ENCODE measurements around the gene FMO2.

FMO2 gene

DNA sequence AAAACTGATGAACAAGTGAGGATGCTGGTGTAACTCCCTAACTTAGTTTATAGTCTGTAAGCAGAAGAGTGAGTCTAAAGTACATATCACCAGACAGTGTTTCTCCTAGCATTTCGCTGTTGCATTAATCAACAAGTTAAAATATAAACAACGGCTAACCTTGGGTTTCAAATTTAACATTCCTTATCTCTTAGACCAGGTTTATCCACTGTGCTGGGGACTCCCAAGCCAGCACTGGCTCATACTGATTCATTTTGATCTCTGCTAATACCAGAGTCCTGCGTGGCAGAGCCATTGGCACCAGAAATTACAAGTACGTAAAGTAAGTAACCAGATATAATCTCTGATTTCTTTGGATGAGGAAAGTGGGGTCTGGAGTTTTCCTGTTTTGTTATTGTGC, 63.2 kb downstream of the FMO2 start, which contains the start of gene FMO1:
Gene FMO1 (plus strand): TSS at position 193 of the 400 bp plus-strand sequence. CDS start 9,594 bp downstream, outside the sequence.
- DNase-seq (no peak), ATAC-seq (replicated peaks) (no peak)
- no peaks in the 10 kb centered on the region for H3K9me3 Mint-ChIP-seq
- H3K4me3 Mint-ChIP-seq, result no peak within 1 kb of the TSS
- peaks cover 47 to 52% of the 10 kb centered on the region in 2 donors for H3K27me3 Mint-ChIP-seq
- H3K4me1 Mint-ChIP-seq (ENCODE audit: low read depth in 2 of 2), result peaks cover 9% of the 10 kb centered on the region in 2 donors
- no peaks in the 10 kb centered on the region for H3K36me3 Mint-ChIP-seq (ENCODE audit: insufficient read depth)
- no peak within 1 kb of the TSS for H3K27ac Mint-ChIP-seq

DNA sequence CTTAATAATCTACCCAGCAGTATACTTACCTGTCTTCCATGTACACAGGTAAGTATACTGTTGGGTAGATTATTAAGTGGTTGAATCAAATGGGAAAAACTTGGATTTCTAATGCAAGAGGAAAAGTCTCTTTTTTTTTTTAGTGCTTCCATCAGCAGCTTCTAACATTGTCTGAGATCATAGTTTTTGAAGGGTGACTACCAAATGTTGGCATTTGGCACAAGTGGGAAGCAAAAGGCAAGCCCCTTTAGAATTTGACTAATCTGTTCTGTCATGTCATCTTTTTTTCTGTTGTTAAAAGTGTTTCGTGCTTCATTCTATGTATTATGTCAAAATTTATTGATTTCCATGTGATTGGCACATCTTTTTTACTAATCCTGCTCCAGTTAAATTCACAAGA, 63.7 kb downstream of the FMO2 start:
- Mint-ChIP-seq H3K4me1 (ENCODE audit: low read depth in 2 of 2) (peaks cover 9% of the 10 kb centered on the region in 2 donors), H3K9me3 (no peaks in the 10 kb centered on the region), H3K36me3 (ENCODE audit: insufficient read depth) (no peaks in the 10 kb centered on the region), H3K27me3 (peaks cover 45 to 52% of the 10 kb centered on the region in 2 donors), H3K4me3 (no peak overlapping the region), H3K27ac (no peak overlapping the region)
- no peak for ATAC-seq (replicated peaks)
- no peak for DNase-seq

DNA sequence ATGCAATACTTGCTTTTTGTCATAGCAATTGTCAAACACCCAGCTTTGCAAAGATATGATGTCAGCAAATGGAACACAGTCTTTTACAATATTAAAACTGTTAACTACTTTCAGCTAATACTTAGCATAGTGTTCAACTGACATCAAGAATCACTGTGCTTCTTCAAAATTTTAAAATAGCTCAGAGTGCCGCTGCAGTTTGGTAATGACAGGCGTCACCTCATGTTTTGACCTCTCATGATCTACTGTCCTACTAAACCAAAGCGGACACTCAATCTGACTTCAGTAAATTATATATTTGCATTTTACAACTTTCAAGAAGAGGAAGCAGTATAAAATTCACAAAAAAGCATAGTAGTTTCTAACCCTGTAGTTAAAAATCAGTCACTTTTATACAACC, 65.2 kb downstream of the FMO2 start:
- H3K4me3 Mint-ChIP-seq, result no peak overlapping the region
- H3K4me1 Mint-ChIP-seq (ENCODE audit: low read depth in 2 of 2), result peaks cover 9% of the 10 kb centered on the region in 2 donors
- DNase-seq (no peak), ATAC-seq (replicated peaks) (no peak)
- no peaks in the 10 kb centered on the region for H3K36me3 Mint-ChIP-seq (ENCODE audit: insufficient read depth)
- H3K27ac Mint-ChIP-seq, result no peak overlapping the region
- peaks cover 49 to 63% of the 10 kb centered on the region in 2 donors for H3K27me3 Mint-ChIP-seq
- H3K9me3 Mint-ChIP-seq, result no peaks in the 10 kb centered on the region

DNA sequence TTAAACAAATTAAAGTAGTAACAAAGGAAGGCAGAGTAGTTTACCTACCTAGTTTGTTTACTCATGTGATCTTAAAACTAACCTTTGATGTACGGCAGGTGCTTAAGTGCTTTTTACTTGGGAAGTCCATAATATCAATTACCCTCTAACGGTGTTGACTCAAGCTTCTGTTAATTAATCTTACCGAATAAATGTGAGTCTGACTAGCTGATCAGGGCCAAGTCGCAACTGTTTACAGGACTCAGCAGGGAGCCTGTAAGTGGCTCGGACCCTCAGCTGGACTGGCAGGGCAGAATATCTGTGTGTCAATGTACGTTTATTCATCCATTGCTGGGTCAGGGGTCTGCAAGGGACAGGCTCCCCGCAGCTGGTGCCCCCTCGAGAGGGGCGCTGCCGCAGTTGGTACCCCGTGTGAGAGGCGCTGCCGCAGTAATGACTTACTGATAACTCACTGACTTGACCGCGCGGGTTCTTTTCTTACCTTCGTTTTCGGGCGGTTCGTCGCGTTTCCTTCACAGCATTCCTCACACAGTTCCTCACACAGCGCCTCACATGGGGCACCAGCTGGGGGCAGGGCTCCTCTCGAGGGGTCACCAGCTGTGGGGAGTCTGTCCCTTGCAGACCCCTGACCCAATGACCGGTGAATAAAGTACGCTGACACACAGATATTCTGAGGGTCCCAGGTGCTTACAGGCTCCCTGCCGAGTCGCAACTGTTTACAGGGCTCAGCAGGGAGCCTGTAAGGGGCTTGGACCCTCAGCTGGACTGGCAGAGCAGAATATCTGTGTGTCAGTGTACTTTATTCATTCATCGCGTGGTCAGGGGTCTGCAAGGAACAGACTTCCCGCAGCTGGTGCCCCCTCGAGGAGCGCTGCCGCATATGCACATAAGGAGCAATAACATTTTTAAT, 66.2 kb downstream of the FMO2 start:
- DNase-seq (no peak), ATAC-seq (replicated peaks) (peak; percentile 32)
- Mint-ChIP-seq H3K27ac (no peak overlapping the region), H3K9me3 (no peaks in the 10 kb centered on the region), H3K27me3 (peaks cover 55 to 71% of the 10 kb centered on the region in 2 donors), H3K4me3 (peak overlapping the region; percentile 69 to 72), H3K4me1 (ENCODE audit: low read depth in 2 of 2) (peaks cover 9% of the 10 kb centered on the region in 2 donors), H3K36me3 (ENCODE audit: insufficient read depth) (no peaks in the 10 kb centered on the region)

DNA sequence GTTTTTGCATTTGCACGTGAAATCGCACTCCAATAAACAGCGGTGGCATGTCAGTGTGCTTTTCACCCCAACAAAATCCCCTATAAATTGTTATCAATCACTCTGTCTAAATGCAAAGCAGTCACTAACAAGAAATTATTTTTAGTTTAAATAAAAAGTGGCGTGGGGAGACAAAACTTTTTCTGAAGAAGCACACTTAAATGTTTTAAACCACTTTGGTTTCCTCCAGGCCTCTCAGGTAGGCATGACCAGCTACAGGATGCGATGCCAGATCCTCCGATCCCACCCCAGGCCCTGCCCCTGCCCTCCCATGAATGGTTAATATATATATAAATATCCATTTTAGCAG, 66.8 kb downstream of the FMO2 start:
- DNase-seq (no peak), ATAC-seq (replicated peaks) (no peak)
- H3K4me3 Mint-ChIP-seq, result peak overlapping the region; percentile 69 to 72
- no peak overlapping the region for H3K27ac Mint-ChIP-seq
- H3K9me3 Mint-ChIP-seq, result no peaks in the 10 kb centered on the region
- H3K36me3 Mint-ChIP-seq (ENCODE audit: insufficient read depth), result no peaks in the 10 kb centered on the region
- H3K4me1 Mint-ChIP-seq (ENCODE audit: low read depth in 2 of 2), result peaks cover 9% of the 10 kb centered on the region in 2 donors
- H3K27me3 Mint-ChIP-seq, result peaks cover 55 to 68% of the 10 kb centered on the region in 2 donors

DNA sequence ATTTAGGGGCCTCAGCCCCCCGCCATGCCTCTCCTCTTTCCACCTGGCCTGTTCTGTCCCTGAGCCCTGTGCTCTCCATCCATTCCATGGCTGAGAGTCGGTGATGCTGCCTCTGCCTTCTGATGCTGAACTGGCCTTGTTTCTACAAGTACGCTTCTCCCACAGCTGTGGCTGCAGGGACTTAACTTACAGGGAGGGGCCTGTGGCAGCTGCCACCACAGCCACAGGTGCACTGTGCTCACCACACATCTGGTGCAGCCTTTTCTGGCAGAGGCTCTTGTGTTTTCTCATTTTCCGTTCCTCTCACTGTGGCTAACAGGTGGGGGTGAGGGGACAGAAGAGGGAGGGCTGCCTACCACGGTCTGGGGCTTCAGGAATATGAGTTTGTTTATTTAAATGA, 67.4 kb downstream of the FMO2 start:
- ATAC-seq (replicated peaks), result peak; percentile 53
- Mint-ChIP-seq H3K27me3 (peaks cover 55 to 62% of the 10 kb centered on the region in 2 donors), H3K4me1 (ENCODE audit: low read depth in 2 of 2) (peaks cover 9% of the 10 kb centered on the region in 2 donors), H3K4me3 (peak overlapping the region; percentile 22 to 34), H3K27ac (no peak overlapping the region), H3K36me3 (ENCODE audit: insufficient read depth) (no peaks in the 10 kb centered on the region), H3K9me3 (no peaks in the 10 kb centered on the region)
- DNase-seq, result no peak

DNA sequence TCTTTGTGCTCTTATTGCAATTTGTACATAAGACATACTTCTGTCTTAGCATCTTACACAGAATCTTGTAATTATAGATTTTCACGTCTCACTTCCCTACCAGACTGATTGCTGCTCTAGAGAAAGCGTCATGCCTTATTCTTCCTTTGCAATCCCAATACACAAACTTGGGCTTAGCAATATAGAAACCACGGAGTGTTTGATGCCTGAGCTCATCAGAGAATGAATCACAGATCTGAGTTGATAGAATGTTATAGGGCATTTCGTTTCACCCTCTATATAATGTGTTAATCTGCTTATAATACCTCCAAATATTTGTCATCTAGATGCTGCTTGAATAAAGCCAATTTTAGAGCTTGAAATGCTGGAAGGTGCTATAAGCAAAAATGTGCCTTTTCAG, 69.8 kb downstream of the FMO2 start:
- H3K9me3 Mint-ChIP-seq, result no peaks in the 10 kb centered on the region
- DNase-seq (no peak), ATAC-seq (replicated peaks) (no peak)
- H3K4me3 Mint-ChIP-seq, result no peak overlapping the region
- no peak overlapping the region for H3K27ac Mint-ChIP-seq
- H3K36me3 Mint-ChIP-seq (ENCODE audit: insufficient read depth), result no peaks in the 10 kb centered on the region
- peaks cover 9% of the 10 kb centered on the region in 2 donors for H3K4me1 Mint-ChIP-seq (ENCODE audit: low read depth in 2 of 2)
- peaks cover 39 to 54% of the 10 kb centered on the region in 2 donors for H3K27me3 Mint-ChIP-seq

DNA sequence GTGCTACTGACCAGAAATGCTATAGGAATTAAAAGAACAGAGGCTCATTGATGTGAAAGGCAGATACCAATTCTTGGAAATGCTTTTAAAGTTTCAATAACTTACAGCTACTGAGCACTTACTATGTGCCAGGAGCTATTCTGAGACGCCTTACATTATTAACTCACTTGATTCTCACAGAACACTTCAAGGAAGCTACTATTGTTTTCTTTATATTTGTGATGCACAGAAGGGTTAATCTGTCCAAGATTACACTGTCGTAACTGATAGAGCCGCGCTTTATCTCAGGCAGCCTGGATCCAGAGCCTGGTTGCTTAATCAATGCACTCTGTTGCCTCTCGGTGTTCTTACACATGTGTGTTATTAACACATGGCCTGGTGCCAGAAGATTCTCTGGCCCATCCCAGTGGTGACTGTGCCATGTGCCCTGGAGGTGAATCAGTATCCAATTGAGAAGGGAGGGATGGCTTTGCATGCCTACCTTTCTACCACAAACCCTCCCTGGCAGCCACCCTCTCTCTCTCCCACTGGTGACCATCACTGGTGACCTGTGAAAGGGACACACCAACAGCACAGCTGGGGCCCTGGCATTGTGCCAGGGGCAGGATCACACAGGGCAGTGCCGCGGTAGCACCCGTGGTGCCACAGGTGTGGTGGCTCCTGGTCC, 72.0 kb downstream of the FMO2 start:
- Mint-ChIP-seq H3K36me3 (ENCODE audit: insufficient read depth) (no peaks in the 10 kb centered on the region), H3K4me1 (ENCODE audit: low read depth in 2 of 2) (peaks cover 3 to 4% of the 10 kb centered on the region in 2 donors), H3K4me3 (no peak overlapping the region), H3K27ac (no peak overlapping the region), H3K27me3 (peaks cover 29 to 40% of the 10 kb centered on the region in 2 donors), H3K9me3 (no peaks in the 10 kb centered on the region)
- DNase-seq (no peak), ATAC-seq (replicated peaks) (no peak)

DNA sequence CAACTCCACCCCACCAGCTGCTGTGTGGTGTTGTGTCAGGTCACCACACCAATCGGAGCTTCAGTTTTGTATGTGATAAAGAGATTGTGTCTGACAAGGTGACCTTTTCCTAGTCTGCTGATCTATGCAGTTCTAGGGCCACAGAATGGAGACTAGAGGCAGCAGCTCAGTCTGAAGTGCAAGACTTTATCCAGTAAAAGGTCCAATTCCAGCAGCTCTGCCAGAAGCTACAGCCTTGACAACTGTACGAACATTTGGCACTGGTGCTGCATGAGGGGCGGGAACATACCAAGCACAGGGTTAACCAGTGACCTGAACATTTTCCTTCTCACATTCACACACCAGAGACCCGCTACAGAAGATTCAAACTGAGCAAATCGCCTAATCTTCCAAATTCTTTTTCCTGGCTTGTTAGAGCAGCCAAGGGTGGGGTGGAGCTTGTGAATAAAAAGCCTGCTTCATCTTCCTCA, 72.5 kb downstream of the FMO2 start:
- no peak for DNase-seq
- H3K27me3 Mint-ChIP-seq, result peaks cover 23 to 34% of the 10 kb centered on the region in 2 donors
- no peaks in the 10 kb centered on the region for H3K36me3 Mint-ChIP-seq (ENCODE audit: insufficient read depth)
- H3K4me3 Mint-ChIP-seq, result no peak overlapping the region
- H3K27ac Mint-ChIP-seq, result no peak overlapping the region
- no peaks in the 10 kb centered on the region for H3K9me3 Mint-ChIP-seq
- no peaks in the 10 kb centered on the region for H3K4me1 Mint-ChIP-seq (ENCODE audit: low read depth in 2 of 2)
- no peak for ATAC-seq (replicated peaks)

DNA sequence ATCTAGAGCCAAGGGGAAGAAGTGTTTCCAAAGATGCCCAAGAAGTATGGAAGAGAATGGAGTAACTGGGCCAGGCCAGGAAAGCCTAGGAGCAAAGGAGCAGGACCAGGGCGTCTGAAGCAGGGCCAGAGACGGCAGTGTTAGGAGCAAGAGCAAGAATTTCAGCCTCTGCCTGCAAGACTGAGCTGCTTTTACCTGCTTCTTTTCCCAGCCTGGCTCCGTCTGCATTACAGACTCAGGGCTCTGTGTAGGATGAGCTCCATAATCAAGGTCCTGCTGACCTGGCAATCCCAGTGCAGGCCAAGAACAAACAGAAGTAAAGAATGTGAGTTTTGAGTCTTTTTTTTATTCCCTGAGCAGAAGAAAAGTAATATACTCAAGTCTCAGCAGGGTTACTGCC, 73.3 kb downstream of the FMO2 start:
- H3K27me3 Mint-ChIP-seq, result peaks cover 16 to 29% of the 10 kb centered on the region in 2 donors
- H3K4me3 Mint-ChIP-seq, result no peak overlapping the region
- ATAC-seq (replicated peaks) (no peak), DNase-seq (no peak)
- H3K4me1 Mint-ChIP-seq (ENCODE audit: low read depth in 2 of 2), result no peaks in the 10 kb centered on the region
- no peaks in the 10 kb centered on the region for H3K36me3 Mint-ChIP-seq (ENCODE audit: insufficient read depth)
- no peak overlapping the region for H3K27ac Mint-ChIP-seq
- no peaks in the 10 kb centered on the region for H3K9me3 Mint-ChIP-seq

DNA sequence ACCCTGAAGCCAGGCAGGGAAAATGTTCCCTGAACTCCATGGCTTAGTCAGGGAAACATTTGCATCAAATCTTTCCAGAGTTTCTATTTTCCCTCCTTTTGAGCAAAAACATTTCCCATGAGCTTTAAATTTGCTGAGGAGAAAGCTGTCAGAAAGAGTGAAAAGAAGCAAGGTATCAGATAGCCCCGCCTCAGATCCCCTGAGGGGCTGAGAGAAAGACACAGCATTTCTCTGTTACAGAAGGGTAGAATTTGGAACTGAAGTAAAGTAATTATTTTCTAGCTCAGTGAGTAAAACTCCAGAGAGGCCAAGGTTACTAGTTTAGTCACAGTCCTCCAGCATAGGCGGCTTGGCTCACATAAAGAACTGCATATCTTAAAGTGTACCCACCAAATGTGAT, 73.8 kb downstream of the FMO2 start:
- Mint-ChIP-seq H3K4me1 (ENCODE audit: low read depth in 2 of 2) (no peaks in the 10 kb centered on the region), H3K36me3 (ENCODE audit: insufficient read depth) (no peaks in the 10 kb centered on the region), H3K27me3 (peaks cover 20 to 29% of the 10 kb centered on the region in 2 donors), H3K27ac (no peak overlapping the region), H3K4me3 (no peak overlapping the region), H3K9me3 (no peaks in the 10 kb centered on the region)
- ATAC-seq (replicated peaks) (no peak), DNase-seq (no peak)
